ENCODE data around the gene LRRC38.

The LRRC38 gene

DNA sequence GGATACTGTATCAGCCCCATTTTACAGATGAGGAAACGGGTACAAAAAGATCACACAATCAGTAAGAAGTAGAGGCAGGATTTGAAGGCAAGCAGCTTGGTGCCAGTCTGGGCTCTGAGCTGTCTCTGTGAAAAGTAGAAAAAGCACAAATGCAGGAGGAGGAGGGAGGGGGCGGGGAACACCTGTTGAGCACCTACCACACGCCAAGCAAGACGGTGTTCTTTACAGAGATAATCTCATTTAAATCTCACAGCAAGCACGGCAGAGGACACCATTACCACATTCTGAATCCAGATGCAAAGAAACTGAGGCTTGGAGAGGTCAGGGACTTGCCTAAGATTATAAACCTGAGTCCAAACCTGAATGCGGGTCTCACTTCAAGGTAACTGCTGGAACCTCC lies 3.3 kb downstream of the LRRC38 start:
- DNase-seq (ENCODE audit: low read depth): no peak
- TF ChIP-seq, protein P1, sequence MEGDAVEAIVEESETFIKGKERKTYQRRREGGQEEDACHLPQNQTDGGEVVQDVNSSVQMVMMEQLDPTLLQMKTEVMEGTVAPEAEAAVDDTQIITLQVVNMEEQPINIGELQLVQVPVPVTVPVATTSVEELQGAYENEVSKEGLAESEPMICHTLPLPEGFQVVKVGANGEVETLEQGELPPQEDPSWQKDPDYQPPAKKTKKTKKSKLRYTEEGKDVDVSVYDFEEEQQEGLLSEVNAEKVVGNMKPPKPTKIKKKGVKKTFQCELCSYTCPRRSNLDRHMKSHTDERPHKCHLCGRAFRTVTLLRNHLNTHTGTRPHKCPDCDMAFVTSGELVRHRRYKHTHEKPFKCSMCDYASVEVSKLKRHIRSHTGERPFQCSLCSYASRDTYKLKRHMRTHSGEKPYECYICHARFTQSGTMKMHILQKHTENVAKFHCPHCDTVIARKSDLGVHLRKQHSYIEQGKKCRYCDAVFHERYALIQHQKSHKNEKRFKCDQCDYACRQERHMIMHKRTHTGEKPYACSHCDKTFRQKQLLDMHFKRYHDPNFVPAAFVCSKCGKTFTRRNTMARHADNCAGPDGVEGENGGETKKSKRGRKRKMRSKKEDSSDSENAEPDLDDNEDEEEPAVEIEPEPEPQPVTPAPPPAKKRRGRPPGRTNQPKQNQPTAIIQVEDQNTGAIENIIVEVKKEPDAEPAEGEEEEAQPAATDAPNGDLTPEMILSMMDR (IDR thresholded peaks at IDR 0.05; ENCODE audit: low read length, missing control alignments): no peak
- H3K4me3 ChIP-seq (replicated peaks; ENCODE audit: low read depth, low read length): no peak overlapping the region

DNA sequence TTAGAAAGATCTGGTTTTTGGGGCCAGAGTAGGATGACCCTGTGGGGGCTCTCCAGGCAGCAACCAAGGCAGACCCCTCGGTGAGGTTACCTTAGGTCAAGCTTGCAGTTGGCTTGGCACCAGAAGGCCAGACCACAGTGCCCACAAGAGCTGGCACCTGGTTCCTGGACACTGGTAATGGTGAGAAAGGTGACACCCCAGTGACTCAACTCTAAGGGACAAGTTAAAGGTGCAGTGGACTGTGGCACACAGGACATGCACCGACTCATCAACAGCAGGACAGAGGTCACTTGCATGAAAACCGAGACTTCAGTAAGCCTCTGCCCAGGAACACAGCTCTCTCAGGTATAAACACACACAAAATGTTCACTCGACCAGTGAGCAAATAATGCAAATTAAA lies 6.7 kb downstream of the LRRC38 start:
- no peak overlapping the region for H3K4me3 ChIP-seq (replicated peaks; ENCODE audit: low read depth, low read length)
- DNase-seq (ENCODE audit: low read depth): no peak
- TF ChIP-seq, protein P1 (IDR thresholded peaks at IDR 0.05; ENCODE audit: low read length, missing control alignments): no peak

DNA sequence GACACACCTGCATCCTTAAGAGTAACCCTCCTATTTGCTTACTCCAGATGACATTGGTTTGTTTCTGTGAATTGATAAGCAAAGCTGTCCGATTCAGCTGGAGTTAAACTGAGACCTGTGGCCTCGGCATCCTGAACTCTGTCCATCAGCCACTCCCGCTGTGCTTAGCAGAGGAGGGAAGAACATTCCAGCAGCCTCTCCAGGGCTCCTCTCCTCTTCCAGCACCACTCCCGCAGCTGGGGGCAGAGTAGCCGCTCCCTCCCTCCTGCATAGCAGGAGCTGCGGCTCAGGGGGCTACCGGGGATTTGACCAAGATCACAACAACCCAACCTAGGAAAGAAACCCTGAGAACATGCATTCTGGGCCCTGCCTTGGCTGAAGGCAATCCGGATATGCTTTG lies 8.8 kb downstream of the LRRC38 start:
- TF ChIP-seq, protein P1 (IDR thresholded peaks at IDR 0.05; ENCODE audit: low read length, missing control alignments): no peak
- no peak for DNase-seq (ENCODE audit: low read depth)

DNA sequence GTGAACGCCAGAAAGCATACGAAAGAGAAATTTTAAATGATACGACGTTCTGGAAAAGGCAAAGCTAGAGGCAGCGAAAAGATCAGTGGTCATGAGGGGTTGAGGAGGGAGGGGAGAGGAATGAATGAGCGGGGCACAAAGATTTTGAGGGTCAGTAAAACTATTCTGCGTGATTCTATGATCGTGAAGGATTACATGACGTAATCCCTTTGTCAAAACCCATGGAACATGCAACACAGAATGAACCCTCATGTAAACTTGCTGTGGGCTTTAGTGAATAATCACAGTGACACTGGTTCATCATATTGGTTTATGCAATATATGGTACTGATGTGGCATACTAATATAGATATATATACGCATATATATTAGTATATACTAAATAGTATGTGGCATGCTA lies 13.0 kb downstream of the LRRC38 start:
- TF ChIP-seq, protein P1 (IDR thresholded peaks at IDR 0.05; ENCODE audit: low read length, missing control alignments): no peak
- H3K4me3 ChIP-seq (replicated peaks; ENCODE audit: low read depth, low read length): no peak overlapping the region
- DNase-seq (ENCODE audit: low read depth): no peak

More for the DNA sequence above, 8.8 kb downstream of the LRRC38 start:
- H3K4me3 ChIP-seq (replicated peaks; ENCODE audit: low read depth, low read length): no peak overlapping the region

DNA sequence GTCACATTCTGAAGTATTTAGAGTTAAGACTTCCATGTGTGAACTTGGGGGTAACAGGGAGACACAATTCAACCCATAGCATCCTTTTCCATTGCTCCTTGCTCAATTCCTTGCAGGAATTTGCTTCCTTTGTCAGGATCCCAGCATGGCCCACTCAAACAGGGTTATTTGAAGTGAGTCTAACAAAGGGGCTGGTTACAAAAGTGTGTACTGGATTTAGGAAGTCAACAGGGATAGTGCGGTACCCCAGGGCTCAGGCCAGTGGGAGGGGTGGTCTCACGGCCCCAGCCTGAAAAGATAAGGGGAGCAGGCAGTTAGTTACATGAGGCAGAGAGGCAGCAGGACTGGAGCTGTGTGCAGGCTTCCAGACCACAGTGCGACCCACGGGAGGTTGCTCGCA lies 14.4 kb downstream of the LRRC38 start:
- no peak for DNase-seq (ENCODE audit: low read depth)
- TF ChIP-seq, protein P1 (IDR thresholded peaks at IDR 0.05; ENCODE audit: low read length, missing control alignments): no peak
- H3K4me3 ChIP-seq (replicated peaks; ENCODE audit: low read depth, low read length): no peak overlapping the region

DNA sequence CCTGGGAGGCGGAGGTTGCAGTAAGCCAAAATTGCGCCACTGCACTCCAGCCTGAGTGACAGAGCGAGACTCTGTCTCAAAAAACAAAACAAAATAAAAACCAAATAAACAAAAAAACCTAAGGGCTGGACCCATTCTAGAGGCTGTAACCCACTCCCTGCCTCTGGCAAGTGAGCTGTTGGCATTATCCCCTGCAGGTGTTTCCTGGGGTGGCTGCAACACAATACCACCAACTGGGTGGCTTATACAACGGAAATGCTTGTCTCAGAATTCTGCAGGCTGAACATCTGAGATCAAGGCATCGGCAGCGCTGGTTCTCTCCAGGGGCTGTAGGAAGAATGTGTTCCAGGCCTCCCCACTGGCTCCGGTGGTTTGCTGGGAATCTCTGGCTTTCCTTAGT lies 15.2 kb downstream of the LRRC38 start:
- TF ChIP-seq, protein P1 (IDR thresholded peaks at IDR 0.05; ENCODE audit: low read length, missing control alignments): no peak
- DNase-seq (ENCODE audit: low read depth): no peak
- no peak overlapping the region for H3K4me3 ChIP-seq (replicated peaks; ENCODE audit: low read depth, low read length)

DNA sequence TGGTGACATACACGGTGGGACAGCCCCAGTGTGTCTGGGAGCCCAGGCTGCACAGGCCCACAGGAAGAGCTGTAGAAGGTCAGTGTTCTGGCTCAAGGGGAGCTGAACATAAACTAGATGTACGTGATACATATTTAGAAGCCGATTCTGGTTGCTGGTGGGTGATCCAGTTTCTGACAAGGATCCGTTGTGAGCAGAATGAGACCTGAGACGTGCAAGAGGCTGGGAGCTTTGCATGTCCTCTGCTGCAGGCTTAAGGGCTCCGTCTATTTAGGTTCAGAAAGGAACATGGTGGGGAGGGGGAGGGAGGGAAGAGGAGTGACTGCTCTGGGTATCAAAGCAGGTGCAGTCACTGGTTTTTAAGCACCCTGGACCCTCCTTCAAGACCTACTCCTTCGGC lies 18.6 kb downstream of the LRRC38 start:
- TF ChIP-seq, protein P1 (IDR thresholded peaks at IDR 0.05; ENCODE audit: low read length, missing control alignments): no peak

More for the DNA sequence above, 18.6 kb downstream of the LRRC38 start:
- no peak overlapping the region for H3K4me3 ChIP-seq (replicated peaks; ENCODE audit: low read depth, low read length)
- DNase-seq (ENCODE audit: low read depth): no peak

Measured in fibroblast of pulmonary artery (primary cell).